HEK293 (cell line): ENCODE data around the gene DDX23.
A peak's percentile ranks its signal among the peaks of the same experiment; 100 is the strongest.

Source experiments
- EGR2 ChIP-seq: fragments of 450-650 bp; formaldehyde crosslinking; IDR thresholded peaks from 2 replicates; pipeline ENCODE4 v1.5.1; 2016; ENCODE audit warnings: low read depth, missing biosample characterization, missing genetic modification characterization
- FEZF1 ChIP-seq: fragments of 450-650 bp; formaldehyde crosslinking; IDR thresholded peaks from 2 replicates; pipeline ENCODE4 v1.5.1; 2016; ENCODE audit warnings: missing biosample characterization, missing genetic modification characterization
- GLI2 ChIP-seq: fragments of 450-650 bp; formaldehyde crosslinking; IDR thresholded peaks from 2 replicates; pipeline ENCODE4; 2017; ENCODE audit warnings: missing biosample characterization, missing genetic modification characterization, low read depth, borderline replicate concordance
- GLIS2 ChIP-seq: fragments of 450-650 bp; formaldehyde crosslinking; IDR thresholded peaks from 2 replicates; pipeline ENCODE4 v1.5.1; 2016; ENCODE audit warnings: missing biosample characterization, missing genetic modification characterization
- HOXA7 ChIP-seq: sonication (generic); formaldehyde crosslinking; IDR thresholded peaks from 2 replicates; pipeline ENCODE4 v1.8.1; 2022; ENCODE audit warnings: missing genetic modification reagents, borderline replicate concordance
- IKZF3 ChIP-seq: fragments of 450-650 bp; IDR thresholded peaks from 2 replicates; pipeline ENCODE4 v1.5.0; 2018; ENCODE audit warnings: missing biosample characterization, mild to moderate bottlenecking, missing genetic modification characterization, moderate library complexity
- KLF1 ChIP-seq: fragments of 450-650 bp; formaldehyde crosslinking; IDR thresholded peaks from 2 replicates; pipeline ENCODE4 v1.5.1; 2016; ENCODE audit warnings: missing biosample characterization, missing genetic modification characterization
- KLF9 ChIP-seq: fragments of 450-650 bp; formaldehyde crosslinking; IDR thresholded peaks from 2 replicates; pipeline ENCODE4 v1.5.1; 2016; ENCODE audit warnings: missing biosample characterization, missing genetic modification characterization, low read depth
- RBAK ChIP-seq: fragments of 450-650 bp; formaldehyde crosslinking; IDR thresholded peaks from 2 replicates; pipeline ENCODE4 v1.5.1; 2016; ENCODE audit warnings: missing biosample characterization, missing genetic modification characterization
- TCF7L2 ChIP-seq: IDR thresholded peaks from 2 replicates; pipeline ENCODE4 v1.6.1; 2011; ENCODE audit warnings: low read depth, mild to moderate bottlenecking, inconsistent platforms, low read length, moderate library complexity, borderline replicate concordance
- ZBTB20 ChIP-seq: fragments of 450-650 bp; formaldehyde crosslinking; IDR thresholded peaks from 2 replicates; pipeline ENCODE4 v1.5.1; 2016; ENCODE audit warnings: missing biosample characterization, missing genetic modification characterization
- ZEB2 ChIP-seq: fragments of 450-650 bp; formaldehyde crosslinking; IDR thresholded peaks from 2 replicates; pipeline ENCODE4 v1.5.1; 2016; ENCODE audit warnings: missing biosample characterization, missing genetic modification characterization
- ZIC2 ChIP-seq: fragments of 450-650 bp; formaldehyde crosslinking; IDR thresholded peaks from 2 replicates; pipeline ENCODE4 v1.5.1; 2016; ENCODE audit warnings: missing biosample characterization, missing genetic modification characterization
- ZNF155 ChIP-seq: fragments of 450-650 bp; formaldehyde crosslinking; IDR thresholded peaks from 2 replicates; pipeline ENCODE4 v1.5.1; 2016; ENCODE audit warnings: missing biosample characterization, missing genetic modification characterization
- ZNF2 ChIP-seq: fragments of 450-650 bp; formaldehyde crosslinking; IDR thresholded peaks from 2 replicates; pipeline ENCODE4 v1.5.1; 2016; ENCODE audit warnings: missing biosample characterization, missing genetic modification characterization
- ZNF350 ChIP-seq: fragments of 450-650 bp; formaldehyde crosslinking; IDR thresholded peaks from 2 replicates; pipeline ENCODE4 v1.5.0; 2017; ENCODE audit warnings: missing biosample characterization, mild to moderate bottlenecking, missing genetic modification characterization
- ZNF366 ChIP-seq: fragments of 450-650 bp; formaldehyde crosslinking; conservative IDR thresholded peaks from 2 replicates; pipeline ENCODE4 v1.5.1; 2016; ENCODE audit warnings: missing biosample characterization, missing genetic modification characterization
- ZNF391 ChIP-seq: fragments of 450-650 bp; formaldehyde crosslinking; IDR thresholded peaks from 2 replicates; pipeline ENCODE4 v1.5.1; 2016; ENCODE audit warnings: low read depth, missing biosample characterization, missing genetic modification characterization, borderline replicate concordance
- ZNF416 ChIP-seq: fragments of 450-650 bp; formaldehyde crosslinking; IDR thresholded peaks from 2 replicates; pipeline ENCODE4 v1.5.1; 2016; ENCODE audit warnings: missing biosample characterization, missing genetic modification characterization
- ZNF423 ChIP-seq: fragments of 450-650 bp; formaldehyde crosslinking; IDR thresholded peaks from 2 replicates; pipeline ENCODE4 v1.5.1; 2016; ENCODE audit warnings: missing biosample characterization, missing genetic modification characterization
- ZNF561 ChIP-seq: fragments of 450-650 bp; IDR thresholded peaks from 2 replicates; pipeline ENCODE4 v1.5.1; 2018; ENCODE audit warnings: missing biosample characterization, missing genetic modification characterization, borderline replicate concordance
- ZNF571 ChIP-seq: fragments of 450-650 bp; formaldehyde crosslinking; IDR thresholded peaks from 2 replicates; pipeline ENCODE4 v1.5.0; 2017; ENCODE audit warnings: missing biosample characterization, missing genetic modification characterization
- ZNF585B ChIP-seq: fragments of 450-650 bp; formaldehyde crosslinking; IDR thresholded peaks from 2 replicates; pipeline ENCODE4 v1.5.1; 2016; ENCODE audit warnings: missing biosample characterization, missing genetic modification characterization
- ZNF621 ChIP-seq: fragments of 450-650 bp; formaldehyde crosslinking; IDR thresholded peaks from 2 replicates; pipeline ENCODE4 v1.5.1; 2017; ENCODE audit warnings: missing biosample characterization, missing genetic modification characterization
- ZNF701 ChIP-seq: fragments of 450-650 bp; formaldehyde crosslinking; IDR thresholded peaks from 2 replicates; pipeline ENCODE4 v1.5.1; 2016; ENCODE audit warnings: missing biosample characterization, missing genetic modification characterization
- ZNF777 ChIP-seq: fragments of 450-650 bp; formaldehyde crosslinking; IDR thresholded peaks from 2 replicates; pipeline ENCODE4 v1.5.1; 2017; ENCODE audit warnings: missing biosample characterization, missing genetic modification characterization, borderline replicate concordance
- ZSCAN23 ChIP-seq: fragments of 450-650 bp; formaldehyde crosslinking; IDR thresholded peaks from 2 replicates; pipeline ENCODE4 v1.5.1; 2016; ENCODE audit warnings: missing biosample characterization, missing genetic modification characterization
- ZSCAN30 ChIP-seq: fragments of 450-650 bp; IDR thresholded peaks from 2 replicates; pipeline ENCODE4 v1.5.1; 2018; ENCODE audit warnings: missing biosample characterization, mild to moderate bottlenecking, missing genetic modification characterization, moderate library complexity
- ZSCAN5A ChIP-seq: fragments of 450-650 bp; formaldehyde crosslinking; IDR thresholded peaks from 2 replicates; pipeline ENCODE4 v1.5.1; 2016; ENCODE audit warnings: missing biosample characterization, missing genetic modification characterization
- TF ChIP-seq, protein P1 (sequence below): fragments of 450-650 bp; formaldehyde crosslinking; IDR thresholded peaks from 2 replicates; pipeline ENCODE4 v1.5.1; 2016; ENCODE audit warnings: missing biosample characterization, missing genetic modification characterization
- TF ChIP-seq, protein P2 (sequence below): fragments of 450-650 bp; formaldehyde crosslinking; IDR thresholded peaks from 2 replicates; pipeline ENCODE4 v1.5.1; 2016; ENCODE audit warnings: missing biosample characterization, missing genetic modification characterization
- TF ChIP-seq, protein P3 (sequence below): fragments of 450-650 bp; formaldehyde crosslinking; IDR thresholded peaks from 2 replicates; pipeline ENCODE4 v1.5.1; 2017; ENCODE audit warnings: missing biosample characterization, missing genetic modification characterization

DDX23 gene

DNA sequence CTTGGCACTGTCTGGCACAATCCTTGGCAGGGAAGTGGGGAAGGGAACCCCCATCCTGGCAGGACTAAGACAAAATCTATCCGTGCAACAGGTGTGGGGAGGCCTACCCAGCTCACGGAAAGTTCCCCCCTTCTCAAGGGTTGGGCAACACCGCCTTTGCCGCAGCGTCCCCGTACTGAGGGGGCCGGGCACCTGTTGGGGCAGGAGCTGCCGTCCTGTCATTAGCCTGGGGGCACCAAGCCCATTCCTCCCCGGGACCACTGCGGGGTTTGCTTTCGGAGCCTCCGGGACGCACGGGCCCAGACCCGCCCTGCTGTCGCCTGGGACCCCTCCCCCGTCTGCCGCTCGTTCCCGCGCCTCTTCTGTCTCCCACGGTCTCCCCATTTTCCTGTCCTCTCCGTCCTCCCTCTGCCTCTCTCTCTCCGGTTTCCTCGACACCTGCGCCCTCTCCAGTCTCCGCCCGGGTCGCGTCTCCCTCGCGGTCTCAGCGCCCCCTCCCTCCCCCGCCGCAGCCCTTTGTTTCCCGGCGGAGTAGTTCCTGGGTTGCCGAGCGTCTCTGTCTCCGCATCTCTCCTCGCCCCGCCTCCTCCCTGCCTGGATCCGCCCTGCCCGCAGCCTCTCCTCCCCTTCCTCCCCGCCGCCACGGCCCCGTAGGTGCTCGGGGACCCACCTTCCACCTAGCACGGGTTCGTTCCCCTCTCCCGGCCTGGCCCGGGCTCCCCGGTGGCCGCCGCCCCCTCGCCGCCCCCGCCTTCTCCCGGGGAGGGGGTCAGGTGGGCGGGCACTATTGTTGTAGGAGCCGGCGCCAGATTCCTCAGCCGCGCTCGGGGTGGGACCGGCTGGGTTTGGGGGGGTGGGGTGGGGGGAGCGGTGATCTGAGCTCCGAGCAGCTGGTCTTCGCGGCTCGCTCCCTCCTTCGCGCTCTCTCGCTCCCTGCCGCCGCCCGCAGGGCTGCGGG, 33.8 kb downstream of the DDX23 start, which contains the start of gene CACNB3 (continued):
- TF ChIP-seq, protein P1, sequence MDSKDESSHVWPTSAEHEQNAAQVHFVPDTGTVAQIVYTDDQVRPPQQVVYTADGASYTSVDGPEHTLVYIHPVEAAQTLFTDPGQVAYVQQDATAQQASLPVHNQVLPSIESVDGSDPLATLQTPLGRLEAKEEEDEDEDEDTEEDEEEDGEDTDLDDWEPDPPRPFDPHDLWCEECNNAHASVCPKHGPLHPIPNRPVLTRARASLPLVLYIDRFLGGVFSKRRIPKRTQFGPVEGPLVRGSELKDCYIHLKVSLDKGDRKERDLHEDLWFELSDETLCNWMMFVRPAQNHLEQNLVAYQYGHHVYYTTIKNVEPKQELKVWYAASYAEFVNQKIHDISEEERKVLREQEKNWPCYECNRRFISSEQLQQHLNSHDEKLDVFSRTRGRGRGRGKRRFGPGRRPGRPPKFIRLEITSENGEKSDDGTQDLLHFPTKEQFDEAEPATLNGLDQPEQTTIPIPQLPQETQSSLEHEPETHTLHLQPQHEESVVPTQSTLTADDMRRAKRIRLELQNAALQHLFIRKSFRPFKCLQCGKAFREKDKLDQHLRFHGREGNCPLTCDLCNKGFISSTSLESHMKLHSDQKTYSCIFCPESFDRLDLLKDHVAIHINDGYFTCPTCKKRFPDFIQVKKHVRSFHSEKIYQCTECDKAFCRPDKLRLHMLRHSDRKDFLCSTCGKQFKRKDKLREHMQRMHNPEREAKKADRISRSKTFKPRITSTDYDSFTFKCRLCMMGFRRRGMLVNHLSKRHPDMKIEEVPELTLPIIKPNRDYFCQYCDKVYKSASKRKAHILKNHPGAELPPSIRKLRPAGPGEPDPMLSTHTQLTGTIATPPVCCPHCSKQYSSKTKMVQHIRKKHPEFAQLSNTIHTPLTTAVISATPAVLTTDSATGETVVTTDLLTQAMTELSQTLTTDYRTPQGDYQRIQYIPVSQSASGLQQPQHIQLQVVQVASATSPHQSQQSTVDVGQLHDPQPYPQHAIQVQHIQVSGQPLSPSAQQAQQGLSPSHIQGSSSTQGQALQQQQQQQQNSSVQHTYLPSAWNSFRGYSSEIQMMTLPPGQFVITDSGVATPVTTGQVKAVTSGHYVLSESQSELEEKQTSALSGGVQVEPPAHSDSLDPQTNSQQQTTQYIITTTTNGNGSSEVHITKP (tag by site-specific recombination) = peak; percentile 17; the same call in 1 of the 2 replicates
- TF ChIP-seq GLI2 (tag by site-specific recombination) (no peak), ZNF585B (tag by site-specific recombination) (no peak), HOXA7 (no peak), ZNF621 (tag by site-specific recombination) (no peak), ZNF571 (tag by site-specific recombination) (no peak), ZNF701 (tag by site-specific recombination) (peak; percentile 92), ZNF366 (tag by site-specific recombination) (peak; percentile 70), ZEB2 (tag by site-specific recombination) (peak; percentile 88), ZIC2 (peak; percentile 58), KLF9 (peak; percentile 92), EGR2 (tag by site-specific recombination) (peak; percentile 95), RBAK (tag by site-specific recombination) (no peak), ZNF391 (tag by site-specific recombination) (no peak), ZSCAN30 (0 out of 2 replicates have a peak, but pooled peaks have one; percentile 28), ZNF2 (tag by site-specific recombination) (peak; percentile 78), ZSCAN5A (tag by site-specific recombination) (no peak), ZNF350 (tag by site-specific recombination) (no peak), ZNF777 (tag by site-specific recombination) (0 out of 2 replicates have a peak, but pooled peaks have one; percentile 66), ZNF561 (tag by site-specific recombination) (peak; percentile 22; the same call in 1 of the 2 replicates), IKZF3 (tag by site-specific recombination) (0 out of 2 replicates have a peak, but pooled peaks have one; percentile 33), ZNF423 (tag by site-specific recombination) (0 out of 2 replicates have a peak, but pooled peaks have one; percentile 25), GLIS2 (tag by site-specific recombination) (peak; percentile 80), KLF1 (tag by site-specific recombination) (peak; percentile 90), ZSCAN23 (tag by site-specific recombination) (peak; percentile 35; the same call in 1 of the 2 replicates), FEZF1 (0 out of 2 replicates have a peak, but pooled peaks have one; percentile 8), TCF7L2 (no peak), ZNF416 (tag by site-specific recombination) (no peak), ZBTB20 (tag by site-specific recombination) (peak; percentile 96), ZNF155 (tag by site-specific recombination) (no peak)
- TF ChIP-seq, protein P2, sequence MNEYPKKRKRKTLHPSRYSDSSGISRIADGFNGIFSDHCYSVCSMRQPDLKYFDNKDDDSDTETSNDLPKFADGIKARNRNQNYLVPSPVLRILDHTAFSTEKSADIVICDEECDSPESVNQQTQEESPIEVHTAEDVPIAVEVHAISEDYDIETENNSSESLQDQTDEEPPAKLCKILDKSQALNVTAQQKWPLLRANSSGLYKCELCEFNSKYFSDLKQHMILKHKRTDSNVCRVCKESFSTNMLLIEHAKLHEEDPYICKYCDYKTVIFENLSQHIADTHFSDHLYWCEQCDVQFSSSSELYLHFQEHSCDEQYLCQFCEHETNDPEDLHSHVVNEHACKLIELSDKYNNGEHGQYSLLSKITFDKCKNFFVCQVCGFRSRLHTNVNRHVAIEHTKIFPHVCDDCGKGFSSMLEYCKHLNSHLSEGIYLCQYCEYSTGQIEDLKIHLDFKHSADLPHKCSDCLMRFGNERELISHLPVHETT (tag by site-specific recombination) = 0 out of 2 replicates have a peak, but pooled peaks have one; percentile 10
- TF ChIP-seq, protein P3, sequence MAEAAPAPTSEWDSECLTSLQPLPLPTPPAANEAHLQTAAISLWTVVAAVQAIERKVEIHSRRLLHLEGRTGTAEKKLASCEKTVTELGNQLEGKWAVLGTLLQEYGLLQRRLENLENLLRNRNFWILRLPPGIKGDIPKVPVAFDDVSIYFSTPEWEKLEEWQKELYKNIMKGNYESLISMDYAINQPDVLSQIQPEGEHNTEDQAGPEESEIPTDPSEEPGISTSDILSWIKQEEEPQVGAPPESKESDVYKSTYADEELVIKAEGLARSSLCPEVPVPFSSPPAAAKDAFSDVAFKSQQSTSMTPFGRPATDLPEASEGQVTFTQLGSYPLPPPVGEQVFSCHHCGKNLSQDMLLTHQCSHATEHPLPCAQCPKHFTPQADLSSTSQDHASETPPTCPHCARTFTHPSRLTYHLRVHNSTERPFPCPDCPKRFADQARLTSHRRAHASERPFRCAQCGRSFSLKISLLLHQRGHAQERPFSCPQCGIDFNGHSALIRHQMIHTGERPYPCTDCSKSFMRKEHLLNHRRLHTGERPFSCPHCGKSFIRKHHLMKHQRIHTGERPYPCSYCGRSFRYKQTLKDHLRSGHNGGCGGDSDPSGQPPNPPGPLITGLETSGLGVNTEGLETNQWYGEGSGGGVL = peak; percentile 97
